Gastroesophageal sphincter (tissue), 3 donors: ENCODE results near the gene ZNF526.

Source experiments
- CTCF ChIP-seq, 4 experiments: fragments of 200-600 bp in 2 of 4; fragments of 450-650 bp in 2 of 4; sonication (generic) in 1 of 4; IDR thresholded peaks; one replicate each; pipeline ENCODE4 v1.5.1; 2017 to 2019; ENCODE audit warnings: antibody characterized with exemption in 4 of 4, mild to moderate bottlenecking in 2 of 4, moderate library complexity in 2 of 4
- POLR2A ChIP-seq, 2 donors: fragments of 450-650 bp; IDR thresholded peaks; one replicate each; pipeline ENCODE4 v1.6.1; 2017; ENCODE audit warnings: antibody characterized with exemption in 2 of 2, mild to moderate bottlenecking in 2 of 2, moderate library complexity in 1 of 2

GRCh38 chr19:42272989-42273406 is 52.9 kb downstream of the ZNF526 start:
- no peak for TF ChIP-seq CTCF (IDR thresholded peaks at IDR 0.05)
- no peak for TF ChIP-seq POLR2A (IDR thresholded peaks at IDR 0.05)
